HepG2 (cell line): ENCODE results near the gene NRSN2. TPM values are rescaled to one million over a fixed set of nuclear protein-coding genes. Genes with fewer than 3 reads are reported as not detected.

Experiments used
- AHDC1 ChIP-seq: sonication (generic); formaldehyde crosslinking; IDR thresholded peaks from 2 replicates; pipeline ENCODE4 v1.5.1; 2020; ENCODE audit warnings: mild to moderate bottlenecking, missing genetic modification reagents, borderline replicate concordance
- ELF1 ChIP-seq: sonication (generic); formaldehyde crosslinking; IDR thresholded peaks from 2 replicates; pipeline ENCODE4 v1.4.0; 2020; ENCODE audit warnings: missing genetic modification reagents
- FOXM1 ChIP-seq: sonication (generic); formaldehyde crosslinking; IDR thresholded peaks from 2 replicates; pipeline ENCODE4 v1.5.0; 2020; ENCODE audit warnings: missing genetic modification reagents
- KDM2A ChIP-seq: sonication (generic); formaldehyde crosslinking; IDR thresholded peaks from 2 replicates; pipeline ENCODE4 v1.4.0; 2020; ENCODE audit warnings: low read depth, missing genetic modification reagents, borderline replicate concordance
- KLF9 ChIP-seq: IDR thresholded peaks from 2 replicates; pipeline ENCODE4 v1.6.1; 2016; ENCODE audit warnings: low read depth
- MEIS2 ChIP-seq: sonication (generic); formaldehyde crosslinking; IDR thresholded peaks from 2 replicates; pipeline ENCODE4 v1.9.0; 2021; ENCODE audit warnings: mild to moderate bottlenecking, missing genetic modification reagents
- MTERF4 ChIP-seq: sonication (generic); formaldehyde crosslinking; IDR thresholded peaks from 2 replicates; pipeline ENCODE4 v1.8.0; 2023; ENCODE audit warnings: mild to moderate bottlenecking, missing genetic modification reagents
- MXI1 ChIP-seq: IDR thresholded peaks from 3 replicates; pipeline ENCODE4 v1.6.1; 2012; ENCODE audit warnings: low read depth, low read length, inconsistent platforms, borderline replicate concordance
- NR2F6 ChIP-seq, 2 experiments: IDR thresholded peaks; 2 replicates each; pipeline ENCODE4 v1.6.1; 2016; ENCODE audit warnings: antibody characterized with exemption in 1 of 2, mild to moderate bottlenecking in 1 of 2
- SOX13 ChIP-seq, 3 experiments: fragments of 450-650 bp in 1 of 3; sonication (generic) in 1 of 3; formaldehyde crosslinking in 1 of 3; IDR thresholded peaks in 2 of 3; conservative IDR thresholded peaks in 1 of 3; 2 replicates each; pipeline versions ENCODE4 v1.5.0 to v1.6.1; 2016 to 2020; ENCODE audit warnings: antibody characterized with exemption in 1 of 3, mild to moderate bottlenecking in 1 of 3, missing compliant biosample characterization in 1 of 3, missing genetic modification reagents in 1 of 3, moderate library complexity in 1 of 3
- U2AF2 ChIP-seq: fragments of 200-400 bp; formaldehyde crosslinking; IDR thresholded peaks from 2 replicates; pipeline ENCODE4 v1.6.1; 2017; ENCODE audit warnings: low read depth, mild to moderate bottlenecking, low read length
- ZFP62 ChIP-seq: sonication (generic); formaldehyde crosslinking; IDR thresholded peaks from 2 replicates; pipeline ENCODE4 v1.4.0; 2020; ENCODE audit warnings: missing genetic modification reagents
- ZNF598 ChIP-seq: sonication (generic); formaldehyde crosslinking; IDR thresholded peaks from 2 replicates; pipeline ENCODE4 v1.5.1; 2020; ENCODE audit warnings: mild to moderate bottlenecking, missing genetic modification reagents, borderline replicate concordance
- ZNF75D ChIP-seq: sonication (generic); formaldehyde crosslinking; IDR thresholded peaks from 2 replicates; pipeline ENCODE4 v1.8.1; 2023; ENCODE audit warnings: missing genetic modification reagents, mild to moderate bottlenecking, borderline replicate concordance
- ZZZ3 ChIP-seq: sonication (generic); formaldehyde crosslinking; IDR thresholded peaks from 2 replicates; pipeline ENCODE4 v1.4.0; 2020; ENCODE audit warnings: missing genetic modification reagents, mild to moderate bottlenecking, borderline replicate concordance
- polyA plus RNA-seq, 8 experiments: library from polyadenylated mRNA; depleted of rRNA in 3 of 8; stranded (reverse) in 7 of 8; unstranded in 1 of 8; fragments of >200 nt; fragmentation: Illumina TruSeq in 4 of 8; extraction: Trizol in 4 of 8; gene quantifications; 2 replicates each; pipeline versions ENCODE4 v1.2.1 to v1.2.3, GENCODE V29; 2011 to 2016; ENCODE audit warnings: low read depth in 4 of 8, missing spikeins in 1 of 8, mixed read lengths in 1 of 8; ENCODE audit not compliant: insufficient read depth in 1 of 8
- total RNA-seq, 5 experiments: library from RNA; depleted of rRNA; stranded (reverse); fragments of >200 nt; fragmentation: Illumina TruSeq; extraction: Trizol; gene quantifications; 2 replicates each; pipeline ENCODE4 v1.2.3, GENCODE V29; 2016; ENCODE audit warnings: low read depth in 1 of 5
- TF ChIP-seq, protein P1 (sequence below): sonication (generic); formaldehyde crosslinking; IDR thresholded peaks from 2 replicates; pipeline ENCODE4 v1.9.0; 2021; ENCODE audit warnings: missing genetic modification reagents, borderline replicate concordance
- TF ChIP-seq, protein P2 (sequence below), 2 experiments: sonication (generic) in 1 of 2; formaldehyde crosslinking in 1 of 2; IDR thresholded peaks; 2 replicates each; pipeline versions ENCODE4 v1.5.1 to v1.6.1; 2011 to 2020; ENCODE audit warnings: borderline replicate concordance in 1 of 2, low read depth in 1 of 2, low read length in 1 of 2, mild to moderate bottlenecking in 1 of 2, missing genetic modification reagents in 1 of 2, moderate library complexity in 1 of 2

NRSN2 gene
- total and polyA plus RNA-seq, 2 of the 13 experiments (the other 11 are each of a cell fraction or from before 2014, with no cell fraction given): 32.3 to 49.4 TPM

GRCh38 chr20:373171-373890 lies 26.4 kb downstream of the NRSN2 start (continued):
- TF ChIP-seq, protein P1, sequence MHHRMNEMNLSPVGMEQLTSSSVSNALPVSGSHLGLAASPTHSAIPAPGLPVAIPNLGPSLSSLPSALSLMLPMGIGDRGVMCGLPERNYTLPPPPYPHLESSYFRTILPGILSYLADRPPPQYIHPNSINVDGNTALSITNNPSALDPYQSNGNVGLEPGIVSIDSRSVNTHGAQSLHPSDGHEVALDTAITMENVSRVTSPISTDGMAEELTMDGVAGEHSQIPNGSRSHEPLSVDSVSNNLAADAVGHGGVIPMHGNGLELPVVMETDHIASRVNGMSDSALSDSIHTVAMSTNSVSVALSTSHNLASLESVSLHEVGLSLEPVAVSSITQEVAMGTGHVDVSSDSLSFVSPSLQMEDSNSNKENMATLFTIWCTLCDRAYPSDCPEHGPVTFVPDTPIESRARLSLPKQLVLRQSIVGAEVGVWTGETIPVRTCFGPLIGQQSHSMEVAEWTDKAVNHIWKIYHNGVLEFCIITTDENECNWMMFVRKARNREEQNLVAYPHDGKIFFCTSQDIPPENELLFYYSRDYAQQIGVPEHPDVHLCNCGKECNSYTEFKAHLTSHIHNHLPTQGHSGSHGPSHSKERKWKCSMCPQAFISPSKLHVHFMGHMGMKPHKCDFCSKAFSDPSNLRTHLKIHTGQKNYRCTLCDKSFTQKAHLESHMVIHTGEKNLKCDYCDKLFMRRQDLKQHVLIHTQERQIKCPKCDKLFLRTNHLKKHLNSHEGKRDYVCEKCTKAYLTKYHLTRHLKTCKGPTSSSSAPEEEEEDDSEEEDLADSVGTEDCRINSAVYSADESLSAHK (CRISPR knock-in tag): no peak
- TF ChIP-seq NR2F6 (IDR thresholded peaks at IDR 0.05): no peak
- TF ChIP-seq NR2F6 (CRISPR knock-in tag; IDR thresholded peaks at IDR 0.05): no peak
- TF ChIP-seq ZNF75D (CRISPR knock-in tag): no peak
- TF ChIP-seq FOXM1 (CRISPR knock-in tag): no peak
- TF ChIP-seq SOX13 (IDR thresholded peaks at IDR 0.05): no peak
- no peak for TF ChIP-seq SOX13 (CRISPR knock-in tag; conservative IDR thresholded peaks at IDR 0.05 in 1 of 2, IDR thresholded peaks at IDR 0.05 in 1 of 2)
- no peak for TF ChIP-seq ZZZ3 (CRISPR knock-in tag)
- TF ChIP-seq MEIS2 (CRISPR knock-in tag): no peak
- TF ChIP-seq ZNF598 (CRISPR knock-in tag): no peak
- TF ChIP-seq, protein P2, sequence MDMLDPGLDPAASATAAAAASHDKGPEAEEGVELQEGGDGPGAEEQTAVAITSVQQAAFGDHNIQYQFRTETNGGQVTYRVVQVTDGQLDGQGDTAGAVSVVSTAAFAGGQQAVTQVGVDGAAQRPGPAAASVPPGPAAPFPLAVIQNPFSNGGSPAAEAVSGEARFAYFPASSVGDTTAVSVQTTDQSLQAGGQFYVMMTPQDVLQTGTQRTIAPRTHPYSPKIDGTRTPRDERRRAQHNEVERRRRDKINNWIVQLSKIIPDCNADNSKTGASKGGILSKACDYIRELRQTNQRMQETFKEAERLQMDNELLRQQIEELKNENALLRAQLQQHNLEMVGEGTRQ (IDR thresholded peaks at IDR 0.05; ENCODE audit: low read depth, low read length): no peak
- TF ChIP-seq, protein P2 (CRISPR knock-in tag; IDR thresholded peaks at IDR 0.05; ENCODE audit: borderline replicate concordance): no peak
- TF ChIP-seq ZFP62: no peak
- no peak for TF ChIP-seq MXI1
- TF ChIP-seq KLF9: no peak
- TF ChIP-seq MTERF4: no peak
- no peak for TF ChIP-seq U2AF2
- TF ChIP-seq AHDC1 (CRISPR knock-in tag): no peak
- peak; percentile 15; the same call in 1 of the 2 replicates for TF ChIP-seq KDM2A (CRISPR knock-in tag)
- TF ChIP-seq ELF1 (CRISPR knock-in tag): peak; percentile 22; the same call in 1 of the 2 replicates
